ENCODE measurements around the gene CITED2.

- TF ChIP-seq CTCF (IDR thresholded peaks at IDR 0.05) (no peak), EP300 (IDR thresholded peaks at IDR 0.05) (no peak)
These were observed 973 bp upstream of the CITED2 start for GRCh38 chr6:139375226-139376016.
